GM12878 (cell line): Measurements from ENCODE around the gene ABCB9. TPM values are rescaled to one million over a fixed set of nuclear protein-coding genes. Genes with fewer than 3 reads are reported as not detected.

ENCODE experiments used
- ATAC-seq: fragments of 200-7000 bp; cut with Tn5 transposase; 3 replicates; pipeline ENCODE4 v1.9.1; 2020; ENCODE audit warnings: mild to moderate bottlenecking, moderate library complexity
- BruUV-seq: library from RNA; stranded (reverse); fragments of 400-500 nt; replicated peaks from 2 replicates; lab custom pipeline; 2021; lab: Mats Ljungman, UMichigan
- CTCF ChIA-PET: fragments of 300-600 bp; sonication (Branson Sonifier 250); formaldehyde crosslinking; extraction: SDS; loops from one replicate; lab custom pipeline; 2021; ENCODE audit warnings: inconsistent platforms; lab: Yijun Ruan, JAX
- POLR2A ChIA-PET: fragments of 350-600 bp; formaldehyde crosslinking; extraction: SDS; loops from one replicate; lab custom pipeline; 2021; ENCODE audit warnings: inconsistent platforms; lab: Charles Lee
- RAD21 ChIA-PET: fragments of 300-600 bp; sonication (Branson Sonifier 250); formaldehyde crosslinking; loops from one replicate; lab custom pipeline; 2023; ENCODE audit warnings: antibody characterized with exemption; ENCODE audit not compliant: unreplicated experiment; lab: Charles Lee
- SMC1A ChIA-PET: fragments of 300-600 bp; sonication (Branson Sonifier 250); formaldehyde crosslinking; loops from one replicate; lab custom pipeline; 2023; ENCODE audit not compliant: unreplicated experiment, uncharacterized antibody; lab: Charles Lee
- DNase-seq: peaks from one replicate; pipeline ENCODE4 v3.0.0-alpha.2; 2011; ENCODE audit warnings: low read depth, low spot score
- FAIRE-seq: peaks from 3 replicates; lab custom pipeline; 2011; peaks lifted over from hg19 to GRCh38; lab: Jason Lieb, UNC
- H2AFZ ChIP-seq: 2 replicates; pipeline ENCODE4 v1.6.0; 2011; ENCODE audit warnings: low read depth, low read length, control low read depth; ENCODE audit not compliant: control insufficient read depth
- H3K27ac ChIP-seq: 2 replicates; pipeline ENCODE4 v1.5.1; 2011; ENCODE audit warnings: control low read depth; ENCODE audit not compliant: control insufficient read depth, insufficient read depth
- H3K27me3 ChIP-seq, 2 experiments: replicated peaks in 1 of 2; 2 replicates each; pipeline versions ENCODE4 v1.6.0 to v1.6.1; 2011; ENCODE audit warnings: low read length in 1 of 2; ENCODE audit not compliant: control insufficient read depth in 2 of 2, insufficient read depth in 2 of 2
- H3K36me3 ChIP-seq, 2 experiments: 2 replicates each; pipeline ENCODE4 v1.5.1; 2011; ENCODE audit warnings: low read length in 1 of 2; ENCODE audit not compliant: control insufficient read depth in 2 of 2, insufficient read depth in 2 of 2
- H3K4me1 ChIP-seq: 2 replicates; pipeline ENCODE4 v1.6.1; 2011; ENCODE audit warnings: mild to moderate bottlenecking, low read length, moderate library complexity, mixed read lengths; ENCODE audit not compliant: control insufficient read depth, insufficient read depth
- H3K4me2 ChIP-seq: 2 replicates; pipeline ENCODE4 v1.6.0; 2011; ENCODE audit warnings: control low read depth; ENCODE audit not compliant: control insufficient read depth, insufficient read depth
- H3K4me3 ChIP-seq: fragments of 200-600 bp; sonication (generic); 2 replicates; pipeline ENCODE4 v1.5.1; 2016
- H3K79me2 ChIP-seq: 2 replicates; pipeline ENCODE4 v1.6.0; 2011; ENCODE audit warnings: low read length; ENCODE audit not compliant: control insufficient read depth, insufficient read depth
- H3K9ac ChIP-seq: 2 replicates; pipeline ENCODE4 v1.8.0; 2011; ENCODE audit warnings: low read length, control low read depth, mixed read lengths; ENCODE audit not compliant: control insufficient read depth, insufficient read depth
- H3K9me3 ChIP-seq: replicated peaks from 3 replicates; pipeline ENCODE4 v1.5.1; 2011; ENCODE audit warnings: mild to moderate bottlenecking, low read length; ENCODE audit not compliant: control insufficient read depth, insufficient read depth
- H4K20me1 ChIP-seq: 2 replicates; pipeline ENCODE4 v1.6.0; 2011; ENCODE audit not compliant: control insufficient read depth, insufficient read depth
- BRCA1 ChIP-seq: IDR thresholded peaks from 2 replicates; pipeline ENCODE4 v1.6.1; 2011; ENCODE audit warnings: low read depth, low read length, improper control_type of control experiment
- HCFC1 ChIP-seq: fragments of 150-350 bp; IDR thresholded peaks from 2 replicates; pipeline ENCODE4 v1.6.1; 2014; ENCODE audit warnings: low read length
- JUND ChIP-seq: IDR thresholded peaks from 2 replicates; pipeline ENCODE4 v1.6.1; 2012; ENCODE audit warnings: low read depth, mild to moderate bottlenecking, low read length, improper control_type of control experiment, moderate library complexity
- KLF5 ChIP-seq: fragments of 450-650 bp; IDR thresholded peaks from 2 replicates; pipeline ENCODE4 v1.6.1; 2014; ENCODE audit warnings: mild to moderate bottlenecking; ENCODE audit not compliant: partially characterized antibody
- POU2F2 ChIP-seq: IDR thresholded peaks from 3 replicates; pipeline ENCODE4 v1.6.1; 2011; ENCODE audit warnings: low read depth, mild to moderate bottlenecking, low read length, borderline replicate concordance
- RELA ChIP-seq: fragments of 450-650 bp; IDR thresholded peaks from 2 replicates; pipeline ENCODE4 v1.8.0; 2014; ENCODE audit warnings: borderline replicate concordance; ENCODE audit not compliant: partially characterized antibody
- ZNF217 ChIP-seq: fragments of 450-650 bp; IDR thresholded peaks from 2 replicates; pipeline ENCODE4 v1.6.1; 2017; ENCODE audit warnings: antibody characterized with exemption, mild to moderate bottlenecking
- WGBS: methylation state at CpG from one replicate; pipeline ENCODE4 v1.1.6; 2016; ENCODE audit warnings: low lambda C conversion rate; ENCODE audit not compliant: insufficient replicate concordance, insufficient coverage; ENCODE audit errors: missing lambda C conversion rate; 5-methylcytosine and 5-hydroxymethylcytosine counted together
- in situ Hi-C: fragments of 300-500 bp; cut with MboI; formaldehyde crosslinking; loops from 9 replicates; pipeline ENCODE4 v1.14.3; 2018; ENCODE audit warnings: mixed read lengths
- intact Hi-C: fragments of 100-400 bp; cut with micrococcal nuclease; formaldehyde crosslinking; loops from one replicate; pipeline ENCODE4 v1.14.2; 2022; ENCODE audit not compliant: unreplicated experiment
- polyA plus RNA-seq, 11 experiments: library from polyadenylated mRNA; depleted of rRNA in 4 of 11; unstranded in 6 of 11; stranded (reverse) in 5 of 11; fragments of >200 nt; fragmentation: Nextera tagmentation in 4 of 11; fragmentation: Illumina TruSeq in 1 of 11; extraction: Ambion mirVana in 4 of 11; extraction: Trizol in 1 of 11; gene quantifications; 1 replicate in 1 of 11; 2 replicates in 10 of 11; pipeline versions ENCODE4 v1.2.1 to v1.2.3, GENCODE V29; 2011 to 2016; ENCODE audit warnings: inconsistent platforms in 2 of 11, missing spikeins in 2 of 11, low read depth in 1 of 11
- total RNA-seq, 4 experiments: library from RNA; depleted of rRNA in 3 of 4; stranded (reverse); fragments of >200 nt in 3 of 4; fragmentation: Illumina TruSeq in 1 of 4; extraction: Trizol in 1 of 4; gene quantifications; 2 replicates each; pipeline versions ENCODE4 v1.2.1 to v1.2.3, GENCODE V29; 2013 to 2021
- TF ChIP-seq, protein P1 (sequence below): fragments of 450-650 bp; conservative IDR thresholded peaks from 2 replicates; pipeline ENCODE4 v1.6.1; 2017; ENCODE audit warnings: mild to moderate bottlenecking, moderate library complexity

ABCB9 gene
- total and polyA plus RNA-seq, 10 of the 15 experiments (the other 5 are each of a cell fraction or from before 2014, with no cell fraction given) = 0.37 to 4.9 (median 3.1) TPM

DNA sequence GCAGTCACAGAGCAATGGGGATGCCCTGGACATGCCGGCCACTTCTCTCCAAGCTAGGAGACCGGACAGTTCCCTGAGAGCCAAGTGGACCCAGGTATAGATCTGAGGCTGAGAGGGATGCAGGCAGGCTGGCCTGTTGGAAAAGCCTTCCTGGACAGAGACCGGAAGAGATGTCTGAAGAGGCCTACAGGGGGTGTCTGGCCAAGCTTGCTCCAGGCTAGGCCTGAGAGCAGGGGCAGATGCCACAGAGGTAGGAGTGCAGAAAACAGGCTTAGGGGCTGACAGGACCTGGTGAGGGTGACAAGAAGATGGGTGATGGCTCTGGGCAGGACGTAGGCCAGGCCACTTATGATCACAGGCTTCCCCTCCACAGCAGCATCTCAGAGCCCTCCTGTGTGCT, 44.4 kb upstream of the ABCB9 start (continued):
- TF ChIP-seq, protein P1, sequence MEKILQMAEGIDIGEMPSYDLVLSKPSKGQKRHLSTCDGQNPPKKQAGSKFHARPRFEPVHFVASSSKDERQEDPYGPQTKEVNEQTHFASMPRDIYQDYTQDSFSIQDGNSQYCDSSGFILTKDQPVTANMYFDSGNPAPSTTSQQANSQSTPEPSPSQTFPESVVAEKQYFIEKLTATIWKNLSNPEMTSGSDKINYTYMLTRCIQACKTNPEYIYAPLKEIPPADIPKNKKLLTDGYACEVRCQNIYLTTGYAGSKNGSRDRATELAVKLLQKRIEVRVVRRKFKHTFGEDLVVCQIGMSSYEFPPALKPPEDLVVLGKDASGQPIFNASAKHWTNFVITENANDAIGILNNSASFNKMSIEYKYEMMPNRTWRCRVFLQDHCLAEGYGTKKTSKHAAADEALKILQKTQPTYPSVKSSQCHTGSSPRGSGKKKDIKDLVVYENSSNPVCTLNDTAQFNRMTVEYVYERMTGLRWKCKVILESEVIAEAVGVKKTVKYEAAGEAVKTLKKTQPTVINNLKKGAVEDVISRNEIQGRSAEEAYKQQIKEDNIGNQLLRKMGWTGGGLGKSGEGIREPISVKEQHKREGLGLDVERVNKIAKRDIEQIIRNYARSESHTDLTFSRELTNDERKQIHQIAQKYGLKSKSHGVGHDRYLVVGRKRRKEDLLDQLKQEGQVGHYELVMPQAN = no peak
- TF ChIP-seq ZNF217 (no peak), BRCA1 (no peak)

DNA sequence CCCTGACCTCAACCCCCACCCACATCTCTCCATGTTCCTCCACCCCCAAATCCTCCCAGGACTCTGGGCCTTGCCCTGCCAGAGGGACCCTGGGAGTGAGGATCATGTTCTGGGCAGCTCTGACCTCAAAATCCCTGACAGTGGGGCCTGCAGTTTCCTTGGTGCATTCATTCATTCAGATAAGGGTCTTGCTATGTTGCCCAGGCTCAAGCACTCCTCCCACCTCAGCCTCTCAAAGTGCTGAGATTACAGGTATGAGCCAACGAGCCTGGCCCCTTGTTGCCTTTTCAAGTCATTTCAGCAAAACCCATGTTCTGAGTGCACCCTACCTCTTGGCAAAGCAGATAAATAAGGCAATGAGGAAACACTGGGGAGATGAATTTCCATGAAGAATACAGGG, 43.8 kb upstream of the ABCB9 start:
- SMC1A ChIA-PET = no interaction called here
- in situ Hi-C loops = no loop called here
- H3K4me3 ChIP-seq = no peak overlapping the region
- H3K27me3 ChIP-seq = peaks cover 0 to 3% of the 10 kb centered on the region in 2 experiments; a peak in 3 of 4 replicates
- H3K4me2 ChIP-seq = no peak overlapping the region
- no peak overlapping the region for H2AFZ ChIP-seq
- FAIRE-seq (no peak), ATAC-seq (no peak), DNase-seq (no peak)
- no peak overlapping the region for H3K9ac ChIP-seq
- RAD21 ChIA-PET = no interaction called here
- H3K9me3 ChIP-seq = no peaks in the 10 kb centered on the region
- no peaks in the 10 kb centered on the region for H4K20me1 ChIP-seq
- intact Hi-C loops = no loop called here
- no TSS peak for BruUV-seq
- CTCF ChIA-PET = no interaction called here
- no peaks in the 10 kb centered on the region for H3K36me3 ChIP-seq
- no peaks in the 10 kb centered on the region for H3K4me1 ChIP-seq
- 10% methylated on average over 1 of the region's 1 CpG for WGBS
- TF ChIP-seq POU2F2 = no peak
- TF ChIP-seq RELA = no peak
- TF ChIP-seq JUND = no peak
- TF ChIP-seq KLF5 = no peak
- TF ChIP-seq HCFC1 = no peak
- no peaks in the 10 kb centered on the region for H3K79me2 ChIP-seq
- POLR2A ChIA-PET = no interaction called here
- no peak overlapping the region for H3K27ac ChIP-seq
